HepG2 (cell line): ENCODE data around the gene SCN8A. TPM values are rescaled to one million over a fixed set of nuclear protein-coding genes. Genes with fewer than 3 reads are reported as not detected.

Source experiments
- ATAC-seq: fragments of 200-7000 bp; cut with Tn5 transposase; 3 replicates; pipeline ENCODE4 v1.9.1; 2020; ENCODE audit warnings: mild to moderate bottlenecking, moderate library complexity
- BruUV-seq: library from RNA; stranded (reverse); fragments of 400-500 nt; replicated peaks from 2 replicates; lab custom pipeline; 2021; lab: Mats Ljungman, UMichigan
- CTCF ChIA-PET: fragments of 300-600 bp; formaldehyde crosslinking; extraction: SDS; loops from one replicate; lab custom pipeline; 2021; ENCODE audit warnings: low total read pairs, inconsistent platforms, low intra/inter-chr PET ratio; lab: Yijun Ruan, JAX
- POLR2A ChIA-PET: fragments of 350-600 bp; sonication (Branson Sonifier 250); formaldehyde crosslinking; loops from one replicate; lab custom pipeline; 2020; ENCODE audit warnings: antibody characterized with exemption, inconsistent platforms; lab: Yijun Ruan, JAX
- DNase-seq: peaks from one replicate; pipeline ENCODE4 v3.0.0-alpha.2; 2015; ENCODE audit warnings: low spot score
- FAIRE-seq: peaks from 3 replicates; lab custom pipeline; 2011; peaks lifted over from hg19 to GRCh38; lab: Jason Lieb, UNC
- H2AFZ ChIP-seq: one replicate; pipeline ENCODE4 v1.6.1; 2011; ENCODE audit warnings: low read length, inconsistent platforms
- H3K27ac ChIP-seq: fragments of 300-600 bp; 3 replicates; pipeline ENCODE4 v1.8.0; 2011; ENCODE audit warnings: mixed run types, mild to moderate bottlenecking, mixed read lengths, low read length, inconsistent platforms; ENCODE audit not compliant: insufficient read depth; ENCODE audit errors: extremely low read length
- H3K27me3 ChIP-seq, 2 experiments: fragments of 200-600 bp in 1 of 2; 2 replicates in 1 of 2; 3 replicates in 1 of 2; pipeline versions ENCODE4 v1.6.0 to v1.8.0; 2011; ENCODE audit warnings: low read length in 2 of 2, mild to moderate bottlenecking in 2 of 2, moderate library complexity in 2 of 2, inconsistent platforms in 1 of 2; ENCODE audit not compliant: insufficient read depth in 2 of 2, control insufficient read depth in 1 of 2
- H3K36me3 ChIP-seq, 2 experiments: fragments of 200-600 bp in 1 of 2; replicated peaks in 1 of 2; 2 replicates in 1 of 2; 3 replicates in 1 of 2; pipeline versions ENCODE4 v1.5.1 to v1.8.0; 2011; ENCODE audit warnings: low read length in 2 of 2, inconsistent platforms in 1 of 2; ENCODE audit not compliant: insufficient read depth in 2 of 2, control insufficient read depth in 1 of 2
- H3K4me1 ChIP-seq: 2 replicates; pipeline ENCODE4 v1.5.1; 2012; ENCODE audit warnings: low read length, inconsistent platforms; ENCODE audit not compliant: insufficient read depth
- H3K4me2 ChIP-seq: 2 replicates; pipeline ENCODE4 v1.6.0; 2011; ENCODE audit warnings: low read depth, low read length, inconsistent platforms
- H3K4me3 ChIP-seq, 3 experiments: fragments of 200-600 bp in 1 of 3; sonication (generic), shearing (Covaris generic) in 1 of 3; replicated peaks in 1 of 3; 2 replicates each; pipeline ENCODE4 v1.5.1; 2011 to 2016; ENCODE audit warnings: low read length in 3 of 3, inconsistent platforms in 2 of 3, low read depth in 2 of 3, mild to moderate bottlenecking in 2 of 3, control low read depth in 1 of 3, mixed read lengths in 1 of 3; ENCODE audit not compliant: insufficient read depth in 1 of 3
- H3K79me2 ChIP-seq: one replicate; pipeline ENCODE4 v1.6.1; 2011; ENCODE audit warnings: low read length, inconsistent platforms; ENCODE audit not compliant: insufficient read depth
- H3K9ac ChIP-seq: 2 replicates; pipeline ENCODE4 v1.6.0; 2011; ENCODE audit warnings: mild to moderate bottlenecking, low read depth, low read length, inconsistent platforms; ENCODE audit not compliant: insufficient read depth
- H3K9me3 ChIP-seq: 2 replicates; pipeline ENCODE4 v1.5.1; 2012; ENCODE audit warnings: mild to moderate bottlenecking, low read length
- H4K20me1 ChIP-seq: 2 replicates; pipeline ENCODE4 v1.6.0; 2011; ENCODE audit warnings: inconsistent platforms, mild to moderate bottlenecking, low read length, moderate library complexity; ENCODE audit not compliant: insufficient read depth
- FOXP1 ChIP-seq, 2 experiments: fragments of 450-650 bp in 1 of 2; IDR thresholded peaks; 2 replicates each; pipeline ENCODE4 v1.6.1; 2017 to 2018; ENCODE audit warnings: antibody characterized with exemption in 1 of 2
- HCFC1 ChIP-seq: fragments of 150-350 bp; IDR thresholded peaks from 2 replicates; pipeline ENCODE4 v1.6.1; 2014; ENCODE audit warnings: low read depth, low read length
- NFYB ChIP-seq: sonication (generic); formaldehyde crosslinking; IDR thresholded peaks from 2 replicates; pipeline ENCODE4 v1.4.0; 2020; ENCODE audit warnings: missing genetic modification reagents
- NKX3-1 ChIP-seq: sonication (generic); formaldehyde crosslinking; IDR thresholded peaks from 2 replicates; pipeline ENCODE4 v1.5.0; 2020; ENCODE audit warnings: missing genetic modification reagents
- PRDM4 ChIP-seq: sonication (generic); formaldehyde crosslinking; IDR thresholded peaks from 2 replicates; pipeline ENCODE4 v1.9.0; 2021; ENCODE audit warnings: missing genetic modification reagents, borderline replicate concordance
- RAD51 ChIP-seq: fragments of 450-650 bp; IDR thresholded peaks from 2 replicates; pipeline ENCODE4 v1.6.1; 2016; ENCODE audit warnings: borderline replicate concordance
- THAP8 ChIP-seq: sonication (generic); formaldehyde crosslinking; IDR thresholded peaks from 2 replicates; pipeline ENCODE4 v1.5.1; 2020; ENCODE audit warnings: missing genetic modification reagents, mild to moderate bottlenecking, borderline replicate concordance
- WGBS: methylation state at CpG from one replicate; pipeline ENCODE4 v1.1.6; 2017; ENCODE audit warnings: low lambda C conversion rate; 5-methylcytosine and 5-hydroxymethylcytosine counted together
- in situ Hi-C: cut with HindIII; loops from 2 replicates; pipeline ENCODE4 v1.10.0; 2017; ENCODE audit warnings: low pct_unique_long_range_greater_than_20kb; ENCODE audit not compliant: extremely low pct_ligation_motif_present
- intact Hi-C: fragments of 100-400 bp; cut with micrococcal nuclease; formaldehyde crosslinking; loops from one replicate; pipeline ENCODE4 v1.10.0; 2022; ENCODE audit not compliant: unreplicated experiment
- polyA plus RNA-seq, 8 experiments: library from polyadenylated mRNA; depleted of rRNA in 3 of 8; stranded (reverse) in 7 of 8; unstranded in 1 of 8; fragments of >200 nt; fragmentation: Illumina TruSeq in 4 of 8; extraction: Trizol in 4 of 8; gene quantifications; 2 replicates each; pipeline versions ENCODE4 v1.2.1 to v1.2.3, GENCODE V29; 2011 to 2016; ENCODE audit warnings: low read depth in 4 of 8, missing spikeins in 1 of 8, mixed read lengths in 1 of 8; ENCODE audit not compliant: insufficient read depth in 1 of 8
- total RNA-seq, 5 experiments: library from RNA; depleted of rRNA; stranded (reverse); fragments of >200 nt; fragmentation: Illumina TruSeq; extraction: Trizol; gene quantifications; 2 replicates each; pipeline ENCODE4 v1.2.3, GENCODE V29; 2016; ENCODE audit warnings: low read depth in 1 of 5
- TF ChIP-seq, protein P1 (sequence below): sonication (generic); formaldehyde crosslinking; IDR thresholded peaks from 2 replicates; pipeline ENCODE4 v1.5.0; 2020; ENCODE audit warnings: mild to moderate bottlenecking, missing genetic modification reagents, moderate library complexity
- TF ChIP-seq, protein P2 (sequence below): IDR thresholded peaks from 2 replicates; pipeline ENCODE4 v1.6.1; 2016; ENCODE audit warnings: mild to moderate bottlenecking, missing biosample characterization, missing genetic modification reagents
- TF ChIP-seq, protein P3 (sequence below): sonication (generic); formaldehyde crosslinking; IDR thresholded peaks from 2 replicates; pipeline ENCODE4 v1.4.0; 2020; ENCODE audit warnings: mild to moderate bottlenecking, missing genetic modification reagents
- TF ChIP-seq, protein P4 (sequence below): IDR thresholded peaks from 2 replicates; pipeline ENCODE4 v1.6.1; 2018; ENCODE audit warnings: missing genetic modification reagents, mild to moderate bottlenecking, missing compliant biosample characterization

Gene SCN8A
- total and polyA plus RNA-seq, 2 of the 13 experiments (the other 11 are each of a cell fraction or from before 2014, with no cell fraction given) = 0.57 to 1.4 TPM

GRCh38 chr12:51687177-51687576 lies 96.1 kb downstream of the SCN8A start:
- no peaks in the 10 kb centered on the region for H3K79me2 ChIP-seq
- H3K4me3 ChIP-seq = no peak overlapping the region
- ChIA-PET CTCF (no interaction called here), POLR2A (no interaction called here)
- no peaks in the 10 kb centered on the region for H4K20me1 ChIP-seq
- no peak for FAIRE-seq
- no TSS peak for BruUV-seq
- H3K27ac ChIP-seq = no peak overlapping the region
- TF ChIP-seq RAD51 = no peak
- TF ChIP-seq FOXP1 (IDR thresholded peaks at IDR 0.05) = no peak
- no peak for TF ChIP-seq FOXP1 (CRISPR knock-in tag; IDR thresholded peaks at IDR 0.05)
- TF ChIP-seq, protein P1, sequence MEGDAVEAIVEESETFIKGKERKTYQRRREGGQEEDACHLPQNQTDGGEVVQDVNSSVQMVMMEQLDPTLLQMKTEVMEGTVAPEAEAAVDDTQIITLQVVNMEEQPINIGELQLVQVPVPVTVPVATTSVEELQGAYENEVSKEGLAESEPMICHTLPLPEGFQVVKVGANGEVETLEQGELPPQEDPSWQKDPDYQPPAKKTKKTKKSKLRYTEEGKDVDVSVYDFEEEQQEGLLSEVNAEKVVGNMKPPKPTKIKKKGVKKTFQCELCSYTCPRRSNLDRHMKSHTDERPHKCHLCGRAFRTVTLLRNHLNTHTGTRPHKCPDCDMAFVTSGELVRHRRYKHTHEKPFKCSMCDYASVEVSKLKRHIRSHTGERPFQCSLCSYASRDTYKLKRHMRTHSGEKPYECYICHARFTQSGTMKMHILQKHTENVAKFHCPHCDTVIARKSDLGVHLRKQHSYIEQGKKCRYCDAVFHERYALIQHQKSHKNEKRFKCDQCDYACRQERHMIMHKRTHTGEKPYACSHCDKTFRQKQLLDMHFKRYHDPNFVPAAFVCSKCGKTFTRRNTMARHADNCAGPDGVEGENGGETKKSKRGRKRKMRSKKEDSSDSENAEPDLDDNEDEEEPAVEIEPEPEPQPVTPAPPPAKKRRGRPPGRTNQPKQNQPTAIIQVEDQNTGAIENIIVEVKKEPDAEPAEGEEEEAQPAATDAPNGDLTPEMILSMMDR (CRISPR knock-in tag) = 0 out of 2 replicates have a peak, but pooled peaks have one; percentile 15
- TF ChIP-seq, protein P2, sequence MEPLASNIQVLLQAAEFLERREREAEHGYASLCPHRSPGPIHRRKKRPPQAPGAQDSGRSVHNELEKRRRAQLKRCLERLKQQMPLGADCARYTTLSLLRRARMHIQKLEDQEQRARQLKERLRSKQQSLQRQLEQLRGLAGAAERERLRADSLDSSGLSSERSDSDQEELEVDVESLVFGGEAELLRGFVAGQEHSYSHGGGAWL = no peak
- H3K4me1 ChIP-seq = peaks cover 17% of the 10 kb centered on the region
- no peaks in the 10 kb centered on the region for H3K36me3 ChIP-seq
- in situ Hi-C loops = no loop called here
- no peak overlapping the region for H3K4me2 ChIP-seq
- WGBS = 65% methylated on average over 5 of the region's 5 CpGs
- no peak for DNase-seq
- H2AFZ ChIP-seq = no peak overlapping the region
- intact Hi-C loops = no loop called here
- no peak overlapping the region for H3K9ac ChIP-seq
- no peaks in the 10 kb centered on the region for H3K27me3 ChIP-seq
- H3K9me3 ChIP-seq = no peaks in the 10 kb centered on the region
- peak; percentile 31; the same call in 1 of the 3 replicates for ATAC-seq

- BruUV-seq = no TSS peak
- intact Hi-C loops = no loop called here
- no peaks in the 10 kb centered on the region for H3K27me3 ChIP-seq
- TF ChIP-seq HCFC1 (no peak), PRDM4 (CRISPR knock-in tag) (no peak), NFYB (CRISPR knock-in tag) (no peak), NKX3-1 (CRISPR knock-in tag) (no peak), THAP8 (CRISPR knock-in tag) (no peak)
- TF ChIP-seq, protein P3, sequence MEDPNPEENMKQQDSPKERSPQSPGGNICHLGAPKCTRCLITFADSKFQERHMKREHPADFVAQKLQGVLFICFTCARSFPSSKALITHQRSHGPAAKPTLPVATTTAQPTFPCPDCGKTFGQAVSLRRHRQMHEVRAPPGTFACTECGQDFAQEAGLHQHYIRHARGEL (CRISPR knock-in tag) = no peak
- TF ChIP-seq, protein P4, sequence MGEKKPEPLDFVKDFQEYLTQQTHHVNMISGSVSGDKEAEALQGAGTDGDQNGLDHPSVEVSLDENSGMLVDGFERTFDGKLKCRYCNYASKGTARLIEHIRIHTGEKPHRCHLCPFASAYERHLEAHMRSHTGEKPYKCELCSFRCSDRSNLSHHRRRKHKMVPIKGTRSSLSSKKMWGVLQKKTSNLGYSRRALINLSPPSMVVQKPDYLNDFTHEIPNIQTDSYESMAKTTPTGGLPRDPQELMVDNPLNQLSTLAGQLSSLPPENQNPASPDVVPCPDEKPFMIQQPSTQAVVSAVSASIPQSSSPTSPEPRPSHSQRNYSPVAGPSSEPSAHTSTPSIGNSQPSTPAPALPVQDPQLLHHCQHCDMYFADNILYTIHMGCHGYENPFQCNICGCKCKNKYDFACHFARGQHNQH (CRISPR knock-in tag) = no peak
Observed at GRCh38 chr12:51687614-51688013, 96.6 kb downstream of the SCN8A start.

More at GRCh38 chr12:51687614-51688013, 96.6 kb downstream of the SCN8A start:
- no peak for DNase-seq
- Histone ChIP-seq H4K20me1 (no peaks in the 10 kb centered on the region), H3K9me3 (no peaks in the 10 kb centered on the region), H3K4me2 (no peak overlapping the region), H3K36me3 (no peaks in the 10 kb centered on the region), H3K4me3 (no peak overlapping the region), H3K27ac (no peak overlapping the region), H3K79me2 (no peaks in the 10 kb centered on the region), H3K4me1 (peaks cover 17% of the 10 kb centered on the region), H3K9ac (no peak overlapping the region), H2AFZ (no peak overlapping the region)
- CTCF ChIA-PET = no interaction called here
- in situ Hi-C loops = no loop called here
- POLR2A ChIA-PET = no interaction called here
- WGBS = 65% methylated on average over 3 of the region's 3 CpGs
- no peak for ATAC-seq
- FAIRE-seq = no peak
